Measurements from ENCODE around the gene RIPOR2.
"Not testable (repeated sequence)": the region's sequence is repeated elsewhere in the genome, so short reads cannot be mapped to it uniquely, and the experiment has no call there.

DNA sequence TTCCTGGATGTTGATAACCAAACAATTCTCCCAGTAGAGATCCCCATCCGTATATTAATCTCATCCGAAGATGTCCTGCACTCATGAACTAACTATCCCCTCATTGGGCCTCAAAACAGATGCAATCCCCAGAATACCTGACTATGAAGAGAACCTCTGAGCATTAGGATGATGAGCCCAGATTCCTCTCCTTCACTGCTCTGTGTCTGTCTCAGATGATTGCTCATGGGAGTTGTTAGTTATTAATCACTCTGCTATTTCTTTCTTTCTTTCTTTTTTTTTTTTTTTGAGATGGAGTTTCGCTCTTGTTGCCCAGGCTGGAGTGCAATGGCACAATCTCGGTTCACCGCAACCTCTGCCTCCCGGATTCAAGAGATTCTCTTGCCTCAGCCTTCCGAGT lies 12.5 kb upstream of the RIPOR2 start:
- TF ChIP-seq, protein P1, sequence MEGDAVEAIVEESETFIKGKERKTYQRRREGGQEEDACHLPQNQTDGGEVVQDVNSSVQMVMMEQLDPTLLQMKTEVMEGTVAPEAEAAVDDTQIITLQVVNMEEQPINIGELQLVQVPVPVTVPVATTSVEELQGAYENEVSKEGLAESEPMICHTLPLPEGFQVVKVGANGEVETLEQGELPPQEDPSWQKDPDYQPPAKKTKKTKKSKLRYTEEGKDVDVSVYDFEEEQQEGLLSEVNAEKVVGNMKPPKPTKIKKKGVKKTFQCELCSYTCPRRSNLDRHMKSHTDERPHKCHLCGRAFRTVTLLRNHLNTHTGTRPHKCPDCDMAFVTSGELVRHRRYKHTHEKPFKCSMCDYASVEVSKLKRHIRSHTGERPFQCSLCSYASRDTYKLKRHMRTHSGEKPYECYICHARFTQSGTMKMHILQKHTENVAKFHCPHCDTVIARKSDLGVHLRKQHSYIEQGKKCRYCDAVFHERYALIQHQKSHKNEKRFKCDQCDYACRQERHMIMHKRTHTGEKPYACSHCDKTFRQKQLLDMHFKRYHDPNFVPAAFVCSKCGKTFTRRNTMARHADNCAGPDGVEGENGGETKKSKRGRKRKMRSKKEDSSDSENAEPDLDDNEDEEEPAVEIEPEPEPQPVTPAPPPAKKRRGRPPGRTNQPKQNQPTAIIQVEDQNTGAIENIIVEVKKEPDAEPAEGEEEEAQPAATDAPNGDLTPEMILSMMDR (IDR thresholded peaks at IDR 0.05; ENCODE audit: low read depth, low read length), result not testable (repeated sequence)
- TF ChIP-seq, protein P2, sequence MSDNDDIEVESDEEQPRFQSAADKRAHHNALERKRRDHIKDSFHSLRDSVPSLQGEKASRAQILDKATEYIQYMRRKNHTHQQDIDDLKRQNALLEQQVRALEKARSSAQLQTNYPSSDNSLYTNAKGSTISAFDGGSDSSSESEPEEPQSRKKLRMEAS (IDR thresholded peaks at IDR 0.05; ENCODE audit: low read depth, low read length), result not testable (repeated sequence)
- TF ChIP-seq POLR2A (IDR thresholded peaks at IDR 0.05; ENCODE audit: extremely low read depth, insufficient read length); MYC (IDR thresholded peaks at IDR 0.05; ENCODE audit: low read depth, low read length): not testable (repeated sequence)
